ACC112 (cell line): Measurements from ENCODE around the gene DNMT3A.

Source experiments
- H2AFZ ChIP-seq: fragments of 200-600 bp; sonication (generic); one replicate; pipeline ENCODE4 v1.6.0; 2017; ENCODE audit warnings: antibody characterized with exemption, low read length; ENCODE audit not compliant: unreplicated experiment
- H3K27ac ChIP-seq: fragments of 200-600 bp; sonication (generic); 2 replicates; pipeline ENCODE4 v1.5.1; 2014; ENCODE audit warnings: low read depth, mild to moderate bottlenecking, antibody characterized with exemption, low read length, moderate library complexity
- H3K27me3 ChIP-seq: fragments of 200-600 bp; sonication (generic); 2 replicates; pipeline ENCODE4 v1.6.1; 2014; ENCODE audit warnings: mild to moderate bottlenecking, antibody characterized with exemption, low read length, moderate library complexity, mixed read lengths; ENCODE audit not compliant: insufficient read depth
- H3K36me3 ChIP-seq: fragments of 200-600 bp; sonication (generic); 2 replicates; pipeline ENCODE4 v1.6.1; 2016; ENCODE audit warnings: mild to moderate bottlenecking, antibody characterized with exemption, low read length, moderate library complexity, mixed read lengths; ENCODE audit not compliant: insufficient read depth
- H3K4me1 ChIP-seq: fragments of 200-600 bp; sonication (generic); one replicate; pipeline ENCODE4 v1.6.1; 2016; ENCODE audit warnings: low read length, mixed read lengths; ENCODE audit not compliant: insufficient read depth, unreplicated experiment, control insufficient read depth
- H3K4me3 ChIP-seq: fragments of 200-600 bp; sonication (generic); 2 replicates; pipeline ENCODE4 v1.5.1; 2014; ENCODE audit warnings: mild to moderate bottlenecking, low read depth, low read length
- H3K79me2 ChIP-seq: fragments of 200-600 bp; sonication (generic); one replicate; pipeline ENCODE4 v1.6.0; 2016; ENCODE audit warnings: low read length; ENCODE audit not compliant: control insufficient read depth, unreplicated experiment, insufficient read depth

The DNMT3A gene

DNA sequence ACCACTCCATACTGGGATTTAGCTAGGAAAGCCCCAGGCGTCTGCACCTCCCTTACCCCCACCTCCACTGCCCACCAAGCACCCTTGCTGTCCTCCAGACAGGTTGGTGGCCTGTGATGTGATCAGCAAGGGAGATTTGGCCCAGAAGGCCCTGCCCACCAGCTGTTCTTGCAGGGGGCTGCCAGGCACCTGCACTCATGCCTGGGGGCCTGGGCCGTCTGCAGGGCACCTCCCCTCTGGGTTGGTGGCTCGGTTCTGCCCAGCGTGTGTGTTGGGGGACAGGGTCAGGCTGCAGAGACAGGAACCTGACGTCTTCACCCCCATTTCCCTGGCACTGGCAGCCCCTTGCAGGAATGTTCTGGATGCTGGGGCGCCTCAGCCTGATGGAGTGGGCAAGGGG is 5.8 kb downstream of the DNMT3A start:
- H3K27ac ChIP-seq, result no peak overlapping the region
- no peaks in the 10 kb centered on the region for H3K36me3 ChIP-seq
- H3K4me1 ChIP-seq, result no peaks in the 10 kb centered on the region
- no peak overlapping the region for H2AFZ ChIP-seq
- H3K4me3 ChIP-seq, result no peak overlapping the region
- H3K79me2 ChIP-seq, result no peaks in the 10 kb centered on the region
- H3K27me3 ChIP-seq, result no peaks in the 10 kb centered on the region

DNA sequence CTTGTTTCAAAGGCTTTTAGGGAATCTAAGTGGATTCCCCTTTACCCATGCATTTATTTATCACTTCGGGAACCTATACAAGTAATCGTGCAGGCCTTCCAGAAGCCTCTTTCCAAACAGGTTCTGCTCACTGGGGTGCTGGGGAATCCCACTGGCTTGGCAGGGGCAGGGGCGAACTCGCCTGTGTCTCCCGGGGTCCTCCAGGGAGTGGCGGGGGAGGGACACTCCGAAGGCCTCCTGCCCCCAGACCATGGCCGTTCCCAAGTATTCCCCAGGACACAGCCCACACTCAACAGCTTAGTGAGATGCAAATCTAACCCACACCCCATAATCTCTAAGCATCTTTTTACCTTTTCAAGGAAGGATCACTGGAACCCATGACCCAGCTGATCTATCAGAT is 6.5 kb downstream of the DNMT3A start:
- H3K27ac ChIP-seq, result no peak overlapping the region
- no peaks in the 10 kb centered on the region for H3K36me3 ChIP-seq
- no peak overlapping the region for H2AFZ ChIP-seq
- H3K79me2 ChIP-seq, result no peaks in the 10 kb centered on the region
- H3K27me3 ChIP-seq, result no peaks in the 10 kb centered on the region
- H3K4me1 ChIP-seq, result no peaks in the 10 kb centered on the region
- H3K4me3 ChIP-seq, result no peak overlapping the region

DNA sequence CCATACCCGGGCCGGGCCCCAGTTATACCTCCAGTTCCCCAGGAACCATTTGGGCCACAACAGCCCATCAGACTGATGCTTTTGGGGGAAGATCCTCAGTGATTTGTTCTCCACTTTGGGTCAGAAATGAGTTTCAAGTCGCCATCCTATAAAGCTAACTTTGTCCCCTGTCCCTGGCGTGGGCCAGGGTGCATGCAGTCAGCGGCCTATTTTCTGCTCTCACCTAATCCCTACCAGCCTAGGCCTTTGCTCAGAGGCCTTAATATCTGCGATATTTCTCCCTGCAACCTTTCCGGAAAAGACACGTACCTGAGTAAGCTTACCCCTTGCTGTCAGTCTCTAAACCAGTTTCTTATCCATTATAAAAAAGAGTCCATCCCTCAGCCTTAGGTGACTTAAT is 7.2 kb downstream of the DNMT3A start:
- Histone ChIP-seq H3K27ac (no peak overlapping the region), H3K4me1 (no peaks in the 10 kb centered on the region)

DNA sequence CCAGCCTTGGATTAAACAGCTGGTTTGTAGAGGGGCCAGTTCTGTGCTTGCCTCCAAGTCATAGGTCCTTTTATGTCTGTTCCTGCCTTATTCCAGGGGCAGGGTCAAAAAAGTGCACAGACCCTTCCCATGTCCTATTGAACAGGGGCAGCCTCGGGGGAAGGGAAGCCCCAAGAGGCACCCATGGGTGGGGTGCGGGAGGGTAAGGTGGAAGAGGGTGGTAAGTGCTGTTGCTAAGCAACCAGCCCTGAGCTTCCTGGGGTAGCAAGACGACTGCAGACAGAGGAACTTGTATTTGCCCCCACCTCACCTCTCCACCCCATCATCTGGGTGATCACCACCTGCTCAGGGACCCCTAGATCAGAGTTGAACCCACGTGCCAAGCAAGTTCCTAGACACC is 7.7 kb downstream of the DNMT3A start:
- H3K36me3 ChIP-seq, result no peaks in the 10 kb centered on the region
- H3K27ac ChIP-seq, result no peak overlapping the region
- H3K27me3 ChIP-seq, result no peaks in the 10 kb centered on the region
- no peaks in the 10 kb centered on the region for H3K79me2 ChIP-seq
- no peaks in the 10 kb centered on the region for H3K4me1 ChIP-seq
- H2AFZ ChIP-seq, result no peak overlapping the region
- H3K4me3 ChIP-seq, result no peak overlapping the region

More for the DNA sequence above, 7.2 kb downstream of the DNMT3A start:
- Histone ChIP-seq H3K79me2 (no peaks in the 10 kb centered on the region), H3K4me3 (no peak overlapping the region), H3K36me3 (no peaks in the 10 kb centered on the region), H2AFZ (no peak overlapping the region), H3K27me3 (no peaks in the 10 kb centered on the region)

DNA sequence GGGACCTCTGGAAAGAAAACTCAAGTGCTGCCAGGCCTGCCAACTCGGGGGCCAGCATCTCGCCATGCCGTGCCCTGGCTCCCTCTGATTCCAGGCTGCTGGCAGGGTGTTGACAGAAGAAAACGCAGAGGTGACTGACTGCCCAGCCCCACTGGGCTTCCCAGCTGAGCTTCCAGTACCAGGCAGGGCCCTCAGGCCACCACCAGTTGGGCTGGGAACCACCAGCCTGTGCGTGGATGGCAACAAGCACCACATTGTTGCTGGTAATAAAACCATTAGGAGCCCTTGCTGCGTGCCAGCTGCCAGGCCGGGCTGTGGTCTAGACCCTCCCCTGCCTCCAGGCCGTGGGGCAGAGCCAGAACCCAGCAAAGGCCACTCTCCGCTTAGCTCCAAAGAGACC is 9.2 kb downstream of the DNMT3A start:
- Histone ChIP-seq H3K27ac (no peak overlapping the region), H3K79me2 (no peaks in the 10 kb centered on the region)

DNA sequence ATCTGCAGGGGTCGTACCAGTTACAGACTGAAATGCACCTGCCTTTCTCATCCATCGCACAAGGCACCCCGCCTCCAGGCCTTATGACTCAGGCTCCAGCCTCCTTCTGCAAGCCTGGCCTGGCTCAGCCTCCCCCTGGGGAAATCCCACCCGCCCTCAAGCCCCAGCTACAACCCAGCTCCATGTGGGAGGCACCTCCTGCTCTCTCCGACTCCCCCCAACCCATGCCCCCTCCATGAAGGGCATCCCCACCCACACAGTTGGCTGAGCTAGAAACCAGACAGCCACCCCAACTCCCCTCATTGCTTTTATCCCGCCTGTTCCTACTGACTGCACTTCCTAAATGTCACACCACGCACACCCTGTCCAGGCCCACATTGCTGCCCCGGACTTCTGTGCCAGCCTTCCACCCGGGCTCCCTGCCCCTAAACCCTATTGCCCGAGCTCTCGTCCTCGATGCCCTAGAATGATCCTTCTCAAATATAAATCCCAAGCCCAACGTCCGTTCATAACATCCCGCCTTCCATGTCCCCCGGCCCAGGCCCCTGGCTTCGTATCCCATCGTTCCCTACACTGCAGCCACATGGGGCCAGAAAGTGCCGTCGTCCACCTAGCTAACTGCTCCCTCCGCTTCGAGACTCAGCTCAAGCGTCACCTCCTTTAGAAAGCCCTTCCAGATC is 9.9 kb downstream of the DNMT3A start:
- Histone ChIP-seq H2AFZ (no peak overlapping the region), H3K27me3 (no peaks in the 10 kb centered on the region)

More for the DNA sequence above, 9.2 kb downstream of the DNMT3A start:
- no peaks in the 10 kb centered on the region for H3K27me3 ChIP-seq
- no peaks in the 10 kb centered on the region for H3K4me1 ChIP-seq
- no peak overlapping the region for H3K4me3 ChIP-seq
- H2AFZ ChIP-seq, result no peak overlapping the region
- peaks cover under 1% of the 10 kb centered on the region; the same call in 1 of the 2 replicates for H3K36me3 ChIP-seq

DNA sequence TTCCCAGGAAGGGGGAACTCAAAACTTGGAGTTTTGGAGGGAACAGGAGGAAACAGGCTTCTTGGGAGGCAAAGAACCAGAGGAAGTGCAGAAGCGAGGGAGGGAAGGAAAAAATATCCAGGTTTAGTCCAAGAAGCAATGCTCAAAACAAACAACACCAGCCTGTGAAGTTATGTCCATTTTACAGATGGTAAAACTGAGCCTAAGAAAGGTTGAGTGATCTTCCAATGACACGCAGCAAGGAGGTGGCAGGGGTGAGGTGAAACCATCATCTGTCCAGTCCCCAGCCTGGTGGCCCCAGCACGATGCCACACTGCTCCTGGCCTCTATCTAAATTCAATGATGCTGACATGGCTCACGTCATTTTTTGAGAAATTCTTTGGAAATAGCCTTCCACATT is 10.8 kb downstream of the DNMT3A start:
- Histone ChIP-seq H3K27ac (no peak overlapping the region), H3K79me2 (no peaks in the 10 kb centered on the region)

More for the DNA sequence above, 9.9 kb downstream of the DNMT3A start:
- no peak overlapping the region for H3K27ac ChIP-seq
- H3K36me3 ChIP-seq, result peaks cover 8% of the 10 kb centered on the region
- H3K4me1 ChIP-seq, result no peaks in the 10 kb centered on the region
- no peaks in the 10 kb centered on the region for H3K79me2 ChIP-seq
- no peak overlapping the region for H3K4me3 ChIP-seq

DNA sequence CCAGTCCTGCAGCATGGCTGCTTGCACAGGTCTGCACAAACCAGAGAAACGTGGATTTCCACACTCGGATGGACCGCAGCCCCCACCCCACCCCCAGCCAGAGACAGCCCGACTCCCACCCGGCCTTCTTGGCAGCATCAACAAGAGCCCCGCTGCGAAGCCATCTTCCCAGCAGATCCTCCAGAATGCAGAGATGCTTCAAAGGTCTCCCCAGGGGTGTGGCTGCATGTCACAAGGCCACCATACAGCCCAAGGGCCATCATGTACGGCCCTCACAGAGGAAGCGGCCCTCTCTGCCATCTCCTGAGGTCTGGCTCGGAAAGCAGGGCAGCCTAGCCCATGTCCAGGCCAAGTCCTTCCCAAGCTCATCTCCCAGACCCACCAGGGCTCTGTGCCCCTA is 11.5 kb downstream of the DNMT3A start:
- Histone ChIP-seq H3K36me3 (peaks cover 12% of the 10 kb centered on the region), H2AFZ (no peak overlapping the region), H3K79me2 (no peaks in the 10 kb centered on the region), H3K4me1 (no peaks in the 10 kb centered on the region), H3K27ac (no peak overlapping the region), H3K4me3 (no peak overlapping the region), H3K27me3 (no peaks in the 10 kb centered on the region)

More for the DNA sequence above, 10.8 kb downstream of the DNMT3A start:
- Histone ChIP-seq H2AFZ (no peak overlapping the region), H3K27me3 (no peaks in the 10 kb centered on the region), H3K36me3 (peaks cover 12% of the 10 kb centered on the region), H3K4me1 (no peaks in the 10 kb centered on the region), H3K4me3 (no peak overlapping the region)

DNA sequence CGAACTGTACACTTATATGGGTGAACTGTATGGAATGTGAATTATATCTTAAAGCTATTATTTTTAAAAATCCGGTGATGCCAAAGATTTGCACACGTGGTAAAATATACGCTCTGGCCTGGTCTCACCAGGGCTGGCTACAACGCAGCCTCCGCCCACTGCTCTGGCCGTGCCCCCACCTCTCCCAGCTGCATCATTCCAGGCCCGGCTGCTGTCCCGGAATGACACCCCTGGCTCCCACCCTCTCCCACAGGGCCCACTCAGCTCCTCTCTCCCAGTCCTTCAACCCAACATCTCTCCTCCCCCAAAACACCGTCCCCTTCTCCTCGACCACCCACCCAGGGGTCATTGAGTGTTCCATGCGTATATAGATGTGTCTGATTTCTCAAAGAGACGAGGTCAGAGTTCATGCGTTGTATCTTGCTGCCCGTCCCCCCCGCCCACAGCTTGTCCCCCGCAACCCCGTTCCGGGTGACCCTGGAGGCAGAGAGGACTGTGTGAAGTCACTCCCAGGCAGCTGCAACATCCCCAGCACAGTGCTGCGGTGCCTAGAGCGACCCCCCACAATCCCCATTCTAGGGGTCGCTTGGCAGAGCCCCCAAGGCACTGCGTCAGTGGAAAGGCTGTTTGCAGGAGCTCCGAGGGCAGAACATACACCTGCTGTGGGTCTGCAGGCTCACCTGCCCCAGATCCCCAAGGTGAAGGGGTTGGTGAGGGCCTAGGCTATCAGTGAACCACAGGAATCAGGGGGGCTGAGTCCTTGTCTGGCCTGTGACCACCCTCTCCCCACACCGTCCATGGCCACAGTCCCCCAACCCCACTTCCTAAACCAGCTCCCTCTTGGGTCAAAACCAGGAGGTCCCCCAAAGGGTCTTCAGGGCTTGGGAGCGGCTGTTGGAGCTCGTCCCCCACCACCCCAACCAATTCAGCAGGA is 13.3 kb downstream of the DNMT3A start:
- H3K79me2 ChIP-seq, result no peaks in the 10 kb centered on the region
- H2AFZ ChIP-seq, result no peak overlapping the region
- no peaks in the 10 kb centered on the region for H3K27me3 ChIP-seq
- H3K4me1 ChIP-seq, result no peaks in the 10 kb centered on the region
- no peak overlapping the region for H3K27ac ChIP-seq
- H3K36me3 ChIP-seq, result peaks cover 12% of the 10 kb centered on the region
- H3K4me3 ChIP-seq, result no peak overlapping the region

DNA sequence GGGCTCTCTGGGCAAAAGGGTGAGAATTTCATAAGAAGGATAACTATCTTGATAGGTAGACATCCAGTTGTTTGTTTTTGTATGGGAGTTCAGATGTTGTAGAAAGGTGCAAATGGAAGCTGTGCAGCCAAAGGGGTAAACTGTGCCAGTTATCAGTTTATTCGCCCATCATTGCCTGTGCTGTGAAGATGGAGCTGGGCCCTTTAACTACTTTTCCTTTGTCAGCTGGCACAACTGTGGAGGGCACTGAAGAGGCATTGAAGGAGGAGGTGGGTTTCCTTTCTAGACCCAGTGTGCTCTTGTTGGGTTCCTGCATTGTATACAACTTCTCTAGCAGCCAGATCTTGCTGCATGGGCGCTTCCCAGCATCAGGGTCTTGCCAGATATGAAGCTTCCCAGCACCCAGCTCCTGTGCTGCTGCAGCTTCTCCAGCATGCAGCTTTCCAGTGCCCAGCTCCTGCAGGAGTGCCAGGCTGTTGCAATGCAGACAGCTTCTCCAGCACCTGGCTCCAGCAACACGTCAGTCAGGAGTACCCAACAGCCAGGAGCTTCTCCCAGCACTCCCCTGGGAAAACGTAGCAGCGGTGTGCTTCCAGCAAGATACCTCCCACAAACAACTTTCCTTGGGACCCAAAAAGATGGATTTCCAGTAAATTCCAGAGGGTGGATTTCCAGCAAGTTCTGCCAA is 15.3 kb downstream of the DNMT3A start:
- no peak overlapping the region for H3K27ac ChIP-seq
- H3K27me3 ChIP-seq, result no peaks in the 10 kb centered on the region
- H2AFZ ChIP-seq, result no peak overlapping the region
- no peaks in the 10 kb centered on the region for H3K4me1 ChIP-seq
- peaks cover 12% of the 10 kb centered on the region for H3K36me3 ChIP-seq
- no peak overlapping the region for H3K4me3 ChIP-seq
- H3K79me2 ChIP-seq, result no peaks in the 10 kb centered on the region
